Measurements from ENCODE around the gene VMO1. TPM values are rescaled to one million over a fixed set of nuclear protein-coding genes. Genes with fewer than 3 reads are reported as not detected.

Gene VMO1
- total RNA-seq, 1 experiment from 2014 or later, result 1.2 TPM

DNA sequence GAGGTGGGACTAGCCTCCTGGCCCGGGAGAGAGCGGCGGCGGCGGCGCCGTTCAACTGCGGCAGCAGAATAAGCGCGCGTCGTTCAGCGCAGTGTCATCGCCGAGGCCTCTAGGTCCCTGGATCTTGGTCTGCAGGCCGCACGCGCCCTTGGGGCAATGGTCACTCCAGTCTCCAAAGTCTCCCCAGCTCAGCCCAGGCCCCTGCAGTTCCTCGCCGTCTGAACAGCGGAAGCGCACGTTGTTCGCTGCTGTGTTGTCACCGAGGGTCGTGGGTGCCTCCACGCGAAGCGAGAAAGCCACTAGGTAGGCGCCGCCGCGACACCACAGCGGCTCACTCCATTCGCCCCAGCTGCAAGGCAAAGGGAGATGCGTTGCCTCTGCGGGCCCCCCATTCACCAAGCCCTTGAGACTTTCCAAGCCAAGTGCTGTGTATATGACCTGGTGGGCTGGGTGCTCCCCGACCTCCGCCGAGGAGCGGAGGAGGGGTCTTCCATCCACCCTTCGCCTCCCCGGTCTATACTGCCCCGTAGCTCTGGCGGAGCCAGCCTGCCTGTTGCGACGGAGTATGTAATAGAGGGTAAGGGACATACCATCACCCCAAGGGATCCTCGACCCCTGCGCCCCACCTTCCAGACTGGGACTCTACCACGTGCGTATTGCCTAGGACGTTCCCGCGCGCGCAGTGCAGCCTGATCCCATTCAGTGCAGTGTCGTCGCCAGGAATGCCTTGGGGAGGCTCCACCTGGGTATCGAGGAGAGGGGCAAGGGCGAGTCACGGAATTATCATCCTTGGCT, 656 bp downstream of the VMO1 start:
- POLR2A ChIA-PET, result no interaction called here
- DNase-seq (ENCODE audit: low spot score) (no peak), ATAC-seq (no peak)
- CTCF ChIA-PET, result interaction anchor here (1.4 kb wide), 1 partner anchor 41 kb away, joined by 4 read pairs; no protein-coding TSS in a partner anchor
- Mint-ChIP-seq H3K27me3 (ENCODE audit: low read depth) (peaks cover 42% of the 10 kb centered on the region), H3K9me3 (no peaks in the 10 kb centered on the region), H3K27ac (no peak overlapping the region), H3K36me3 (no peaks in the 10 kb centered on the region), H3K4me1 (peaks cover 30% of the 10 kb centered on the region), H3K4me3 (no peak overlapping the region)
- 0 out of 2 replicates have a peak, but pooled peaks have one; percentile 41 for TF ChIP-seq FOXP1 (CRISPR knock-in tag; IDR thresholded peaks at IDR 0.05; ENCODE audit: borderline replicate concordance)
- no peak for TF ChIP-seq ZNF263 (CRISPR knock-in tag; IDR thresholded peaks at IDR 0.05; ENCODE audit: low read depth)
- no peak for TF ChIP-seq KAT7 (CRISPR knock-in tag; IDR thresholded peaks at IDR 0.05; ENCODE audit: borderline replicate concordance)

DNA sequence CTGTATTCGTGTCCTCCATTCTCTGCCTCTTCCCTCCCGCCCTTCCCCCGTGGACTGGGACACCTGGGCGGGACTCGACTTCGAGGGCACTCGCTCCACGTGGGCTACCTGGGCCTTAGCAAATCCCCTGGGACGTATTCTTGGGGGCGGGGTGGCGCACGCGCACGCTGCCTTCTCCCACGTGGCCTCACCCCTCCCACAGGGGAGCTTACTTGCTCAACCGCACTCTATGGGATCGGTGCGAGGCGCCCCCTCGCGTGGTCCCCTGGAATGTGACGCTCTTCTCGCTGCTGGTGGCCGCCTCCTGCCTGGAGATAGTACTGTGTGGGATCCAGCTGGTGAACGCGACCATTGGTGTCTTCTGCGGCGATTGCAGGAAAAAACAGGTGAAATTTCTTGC, 3.5 kb downstream of the VMO1 start:
- Mint-ChIP-seq H3K36me3 (no peaks in the 10 kb centered on the region), H3K27me3 (ENCODE audit: low read depth) (peaks cover 23% of the 10 kb centered on the region), H3K4me3 (no peak overlapping the region), H3K27ac (no peak overlapping the region), H3K9me3 (no peaks in the 10 kb centered on the region), H3K4me1 (peaks cover 18% of the 10 kb centered on the region)
- ChIA-PET CTCF (interaction anchor here (0.8 to 1.6 kb wide), 5 partner anchors 13 to 126 kb away, joined by 3 to 7 read pairs (median 4); partner anchors contain the start of genes MED11 and PSMB6), POLR2A (no interaction called here)
- TF ChIP-seq, protein P1, sequence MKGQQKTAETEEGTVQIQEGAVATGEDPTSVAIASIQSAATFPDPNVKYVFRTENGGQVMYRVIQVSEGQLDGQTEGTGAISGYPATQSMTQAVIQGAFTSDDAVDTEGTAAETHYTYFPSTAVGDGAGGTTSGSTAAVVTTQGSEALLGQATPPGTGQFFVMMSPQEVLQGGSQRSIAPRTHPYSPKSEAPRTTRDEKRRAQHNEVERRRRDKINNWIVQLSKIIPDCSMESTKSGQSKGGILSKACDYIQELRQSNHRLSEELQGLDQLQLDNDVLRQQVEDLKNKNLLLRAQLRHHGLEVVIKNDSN (CRISPR knock-in tag; IDR thresholded peaks at IDR 0.05), result 0 out of 2 replicates have a peak, but pooled peaks have one; percentile 16
- TF ChIP-seq, protein P2, sequence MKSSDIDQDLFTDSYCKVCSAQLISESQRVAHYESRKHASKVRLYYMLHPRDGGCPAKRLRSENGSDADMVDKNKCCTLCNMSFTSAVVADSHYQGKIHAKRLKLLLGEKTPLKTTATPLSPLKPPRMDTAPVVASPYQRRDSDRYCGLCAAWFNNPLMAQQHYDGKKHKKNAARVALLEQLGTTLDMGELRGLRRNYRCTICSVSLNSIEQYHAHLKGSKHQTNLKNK (CRISPR knock-in tag; IDR thresholded peaks at IDR 0.05), result no peak
- TF ChIP-seq, protein P3, sequence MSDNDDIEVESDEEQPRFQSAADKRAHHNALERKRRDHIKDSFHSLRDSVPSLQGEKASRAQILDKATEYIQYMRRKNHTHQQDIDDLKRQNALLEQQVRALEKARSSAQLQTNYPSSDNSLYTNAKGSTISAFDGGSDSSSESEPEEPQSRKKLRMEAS (CRISPR knock-in tag; IDR thresholded peaks at IDR 0.05), result peak; percentile 59
- TF ChIP-seq HMGA2 (CRISPR knock-in tag; IDR thresholded peaks at IDR 0.05), result no peak
- ATAC-seq (peak; percentile 41), DNase-seq (ENCODE audit: low spot score) (peak; percentile 42)

DNA sequence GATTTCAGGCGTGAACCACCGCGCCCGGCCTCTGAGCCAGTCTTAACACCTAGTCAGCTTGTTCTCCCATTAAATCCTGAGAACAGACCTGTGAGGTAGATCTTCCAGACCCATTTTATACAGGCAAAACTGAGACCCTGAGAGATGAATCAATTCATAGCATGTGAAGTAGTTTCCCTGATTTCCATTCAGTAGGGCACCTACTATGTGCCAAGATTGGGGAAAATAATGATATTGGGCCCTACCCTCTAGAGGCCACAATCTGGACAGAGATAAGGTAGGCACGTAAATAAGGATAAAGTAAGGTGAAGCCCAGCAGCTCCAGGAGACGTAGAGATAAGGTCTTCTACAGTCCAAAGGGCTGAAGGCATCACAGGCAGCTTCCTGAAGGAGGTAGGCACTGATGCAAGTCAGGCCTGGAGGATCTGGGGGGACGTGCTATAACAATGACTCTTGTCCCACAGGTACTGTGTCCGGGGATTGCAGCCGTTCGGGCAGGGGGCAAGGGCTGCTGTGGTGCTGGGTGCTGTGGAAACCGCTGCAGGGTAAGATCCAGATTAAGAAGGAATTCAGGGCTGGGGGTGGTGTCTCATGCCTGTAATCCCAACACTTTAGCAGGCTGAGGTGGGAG, 5.7 kb downstream of the VMO1 start:
- ChIA-PET POLR2A (interaction anchor here (0.6 kb wide), 1 partner anchor 27 kb away, joined by 3 read pairs; no protein-coding TSS in a partner anchor), CTCF (interaction anchor here (0.6 to 2.7 kb wide), 3 partner anchors 8 to 126 kb away, joined by 3 to 13 read pairs (median 4); partner anchors contain the start of gene GLTPD2)
- ATAC-seq (no peak), DNase-seq (ENCODE audit: low spot score) (no peak)
- TF ChIP-seq ETV6 (CRISPR knock-in tag; IDR thresholded peaks at IDR 0.05), result no peak
- H3K4me1 Mint-ChIP-seq, result no peaks in the 10 kb centered on the region
- no peak overlapping the region for H3K27ac Mint-ChIP-seq
- no peaks in the 10 kb centered on the region for H3K9me3 Mint-ChIP-seq
- no peak overlapping the region for H3K4me3 Mint-ChIP-seq
- H3K36me3 Mint-ChIP-seq, result no peaks in the 10 kb centered on the region
- peaks cover 20% of the 10 kb centered on the region for H3K27me3 Mint-ChIP-seq (ENCODE audit: low read depth)

DNA sequence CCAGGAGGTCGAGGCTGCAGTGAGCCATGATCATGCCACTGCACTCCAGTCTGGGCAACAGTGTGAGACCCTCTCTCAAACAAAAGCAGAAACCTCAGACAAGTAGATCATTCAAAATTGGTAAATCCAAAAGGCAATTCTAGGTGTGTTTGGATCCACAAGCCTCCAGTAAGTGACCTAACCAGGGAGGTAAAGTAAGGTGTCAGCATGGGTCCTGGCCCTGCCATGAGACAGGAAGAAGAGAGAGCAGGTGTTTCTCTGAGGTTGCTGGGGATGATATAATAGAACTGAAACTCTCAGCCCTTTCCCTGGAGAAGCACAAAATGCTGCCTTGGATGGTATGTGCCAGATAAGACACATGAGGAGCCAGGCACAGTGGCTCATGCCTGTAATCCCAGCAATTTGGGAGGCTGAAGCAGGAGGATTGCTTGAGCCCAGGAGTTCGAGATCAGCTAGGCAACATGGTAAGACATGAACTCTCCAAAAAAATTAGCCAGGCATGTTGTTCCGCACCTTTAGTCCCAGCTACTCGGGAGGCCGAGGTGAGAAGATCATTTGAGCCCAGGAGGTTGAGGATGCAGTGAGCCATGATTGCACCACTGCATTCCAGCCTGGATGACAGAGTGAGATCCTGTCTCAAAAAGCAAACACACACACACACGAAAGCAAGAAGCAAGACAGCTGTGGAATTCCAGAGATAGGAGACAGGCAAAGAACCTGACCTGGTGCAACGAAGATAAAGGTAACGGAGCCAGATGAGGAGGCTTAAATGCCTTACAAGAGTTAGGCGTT, 8.0 kb downstream of the VMO1 start:
- POLR2A ChIA-PET, result interaction anchor here (0.6 kb wide), 1 partner anchor 39 kb away, joined by 8 read pairs; no protein-coding TSS in a partner anchor
- H3K27ac Mint-ChIP-seq, result no peak overlapping the region
- TF ChIP-seq GABPB1 (CRISPR knock-in tag; IDR thresholded peaks at IDR 0.05) (peak; percentile 94), RELA (CRISPR knock-in tag; IDR thresholded peaks at IDR 0.05; ENCODE audit: borderline replicate concordance) (no peak)
- H3K36me3 Mint-ChIP-seq, result no peaks in the 10 kb centered on the region
- H3K4me3 Mint-ChIP-seq, result no peak overlapping the region
- no peaks in the 10 kb centered on the region for H3K4me1 Mint-ChIP-seq
- CTCF ChIA-PET, result interaction anchor here (2.7 kb wide), 1 partner anchor 12 kb away, joined by 13 read pairs; no protein-coding TSS in a partner anchor
- H3K27me3 Mint-ChIP-seq (ENCODE audit: low read depth), result peaks cover 18% of the 10 kb centered on the region
- H3K9me3 Mint-ChIP-seq, result no peaks in the 10 kb centered on the region
- no peak for ATAC-seq
- no peak for DNase-seq (ENCODE audit: low spot score)

DNA sequence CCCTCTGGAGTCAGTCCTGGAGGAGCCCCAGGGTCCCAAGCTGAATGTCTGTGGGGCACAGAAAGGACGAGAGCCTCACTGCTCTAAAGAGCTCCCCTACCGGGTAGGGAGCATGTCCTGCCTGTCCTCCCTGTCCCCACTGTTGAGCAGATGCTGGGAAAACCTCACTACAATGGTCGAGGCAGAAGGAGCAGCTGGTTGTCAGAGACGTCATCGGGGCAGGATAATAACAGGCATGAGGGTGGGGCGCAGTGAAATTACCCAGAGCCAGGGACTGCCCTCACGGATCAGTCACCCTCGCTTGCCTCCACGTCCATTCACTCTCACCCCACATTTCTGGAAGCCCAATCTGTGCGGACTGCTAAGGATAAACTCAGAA, 13.9 kb downstream of the VMO1 start:
- no peak for ATAC-seq
- no peaks in the 10 kb centered on the region for H3K9me3 Mint-ChIP-seq
- CTCF ChIA-PET, result interaction anchor here (3.0 kb wide), 1 partner anchor 40 kb away, joined by 9 read pairs; the partner anchor contains the start of gene MED11
- POLR2A ChIA-PET, result no interaction called here
- no peak overlapping the region for H3K27ac Mint-ChIP-seq
- DNase-seq (ENCODE audit: low spot score), result no peak
- no peak overlapping the region for H3K4me3 Mint-ChIP-seq
- peaks cover 4% of the 10 kb centered on the region; the same call in 1 of the 2 replicates for H3K27me3 Mint-ChIP-seq (ENCODE audit: low read depth)
- H3K4me1 Mint-ChIP-seq, result no peaks in the 10 kb centered on the region
- no peaks in the 10 kb centered on the region for H3K36me3 Mint-ChIP-seq
- no peak for TF ChIP-seq NR2C2 (CRISPR knock-in tag; IDR thresholded peaks at IDR 0.05)
- TF ChIP-seq SMAD3 (CRISPR knock-in tag; IDR thresholded peaks at IDR 0.05; ENCODE audit: borderline replicate concordance), result no peak
- TF ChIP-seq HMGA2 (CRISPR knock-in tag; IDR thresholded peaks at IDR 0.05), result no peak
- no peak for TF ChIP-seq SOX15 (CRISPR knock-in tag; IDR thresholded peaks at IDR 0.05)
- TF ChIP-seq, protein P4, sequence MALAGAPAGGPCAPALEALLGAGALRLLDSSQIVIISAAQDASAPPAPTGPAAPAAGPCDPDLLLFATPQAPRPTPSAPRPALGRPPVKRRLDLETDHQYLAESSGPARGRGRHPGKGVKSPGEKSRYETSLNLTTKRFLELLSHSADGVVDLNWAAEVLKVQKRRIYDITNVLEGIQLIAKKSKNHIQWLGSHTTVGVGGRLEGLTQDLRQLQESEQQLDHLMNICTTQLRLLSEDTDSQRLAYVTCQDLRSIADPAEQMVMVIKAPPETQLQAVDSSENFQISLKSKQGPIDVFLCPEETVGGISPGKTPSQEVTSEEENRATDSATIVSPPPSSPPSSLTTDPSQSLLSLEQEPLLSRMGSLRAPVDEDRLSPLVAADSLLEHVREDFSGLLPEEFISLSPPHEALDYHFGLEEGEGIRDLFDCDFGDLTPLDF (CRISPR knock-in tag; IDR thresholded peaks at IDR 0.05), result no peak
